GM12873 (cell line): ENCODE results near the gene NLRC5.

ENCODE experiments used
- CTCF ChIP-seq: IDR thresholded peaks from 2 replicates; pipeline ENCODE4 v1.5.1; 2012; ENCODE audit warnings: low read depth, mild to moderate bottlenecking, moderate library complexity, low read length, control low read depth; ENCODE audit not compliant: insufficient read depth; ENCODE audit errors: missing control alignments

NLRC5 gene

GRCh38 chr16:57054338-57054737 is 65.0 kb downstream of the NLRC5 start:
- TF ChIP-seq CTCF = no peak

- no peak for TF ChIP-seq CTCF
These were observed 65.4 kb downstream of the NLRC5 start for GRCh38 chr16:57054771-57055170.

- TF ChIP-seq CTCF = no peak
These were observed 66.3 kb downstream of the NLRC5 start for GRCh38 chr16:57055671-57056070.

- TF ChIP-seq CTCF = no peak
These were observed 69.0 kb downstream of the NLRC5 start for GRCh38 chr16:57058291-57058861.

GRCh38 chr16:57060323-57061083 is 71.1 kb downstream of the NLRC5 start:
- no peak for TF ChIP-seq CTCF

GRCh38 chr16:57061084-57061905 is 71.9 kb downstream of the NLRC5 start:
- TF ChIP-seq CTCF = no peak

GRCh38 chr16:57062329-57062728 is 73.0 kb downstream of the NLRC5 start:
- no peak for TF ChIP-seq CTCF
